B cell (primary cell): ENCODE results near the gene FAM13B.

Experiments
- CTCF ChIP-seq: fragments of 200-600 bp; IDR thresholded peaks from one replicate; pipeline ENCODE4 v1.8.0; 2022; ENCODE audit warnings: antibody characterized with exemption, mild to moderate bottlenecking
- EZH2 ChIP-seq: IDR thresholded peaks from 2 replicates; pipeline ENCODE4 v1.6.1; 2012; ENCODE audit warnings: borderline replicate concordance, low read depth, mild to moderate bottlenecking, moderate library complexity, low read length; ENCODE audit not compliant: insufficient read depth, poor library complexity, severe bottlenecking

GRCh38 chr5:138032572-138033385, at the start of gene FAM13B:
- no peak for TF ChIP-seq CTCF
- no peak for TF ChIP-seq EZH2
